HepG2 (cell line): ENCODE results near the gene ATP11B.

Source experiments
- CTCF ChIP-seq: sonication (generic); formaldehyde crosslinking; IDR thresholded peaks from 2 replicates; pipeline ENCODE4 v1.5.0; 2020; ENCODE audit warnings: mild to moderate bottlenecking, missing genetic modification reagents, moderate library complexity
- ETV5 ChIP-seq: IDR thresholded peaks from 2 replicates; pipeline ENCODE4 v1.6.1; 2018; ENCODE audit warnings: missing biosample characterization, missing genetic modification reagents, inconsistent platforms, borderline replicate concordance
- HMGXB3 ChIP-seq: sonication (generic); formaldehyde crosslinking; IDR thresholded peaks from 2 replicates; pipeline ENCODE4 v1.4.0; 2020; ENCODE audit warnings: missing genetic modification reagents, borderline replicate concordance
- KLF16 ChIP-seq, 2 experiments: sonication (generic) in 1 of 2; formaldehyde crosslinking in 1 of 2; IDR thresholded peaks; 2 replicates each; pipeline versions ENCODE4 v1.6.1 to v1.8.0; 2016 to 2023; ENCODE audit warnings: missing genetic modification reagents in 2 of 2, missing compliant biosample characterization in 1 of 2
- POLR2A ChIP-seq, 2 experiments: IDR thresholded peaks; 2 replicates each; pipeline ENCODE4 v1.6.1; 2011; ENCODE audit warnings: low read depth in 2 of 2, low read length in 2 of 2, mild to moderate bottlenecking in 1 of 2, moderate library complexity in 1 of 2; ENCODE audit not compliant: insufficient read depth in 1 of 2
- SETDB1 ChIP-seq: sonication (generic); formaldehyde crosslinking; IDR thresholded peaks from 2 replicates; pipeline ENCODE4 v1.5.1; 2020; ENCODE audit warnings: missing genetic modification reagents, mild to moderate bottlenecking, borderline replicate concordance
- ZSCAN30 ChIP-seq: sonication (generic); formaldehyde crosslinking; IDR thresholded peaks from 2 replicates; pipeline ENCODE4 v1.5.0; 2020; ENCODE audit warnings: mild to moderate bottlenecking, missing genetic modification reagents

- TF ChIP-seq KLF16 (CRISPR knock-in tag; IDR thresholded peaks at IDR 0.05) (no peak), ETV5 (CRISPR knock-in tag) (no peak), CTCF (no peak), SETDB1 (no peak), POLR2A (IDR thresholded peaks at IDR 0.05; ENCODE audit: insufficient read depth in 1 of 2, low read depth in 2 of 2, low read length in 2 of 2) (no peak), HMGXB3 (CRISPR knock-in tag) (no peak), ZSCAN30 (CRISPR knock-in tag) (no peak)
Measured at GRCh38 chr3:182855076-182855475, 61.8 kb downstream of the ATP11B start.
